ENCODE data around the gene RRBP1.

DNA sequence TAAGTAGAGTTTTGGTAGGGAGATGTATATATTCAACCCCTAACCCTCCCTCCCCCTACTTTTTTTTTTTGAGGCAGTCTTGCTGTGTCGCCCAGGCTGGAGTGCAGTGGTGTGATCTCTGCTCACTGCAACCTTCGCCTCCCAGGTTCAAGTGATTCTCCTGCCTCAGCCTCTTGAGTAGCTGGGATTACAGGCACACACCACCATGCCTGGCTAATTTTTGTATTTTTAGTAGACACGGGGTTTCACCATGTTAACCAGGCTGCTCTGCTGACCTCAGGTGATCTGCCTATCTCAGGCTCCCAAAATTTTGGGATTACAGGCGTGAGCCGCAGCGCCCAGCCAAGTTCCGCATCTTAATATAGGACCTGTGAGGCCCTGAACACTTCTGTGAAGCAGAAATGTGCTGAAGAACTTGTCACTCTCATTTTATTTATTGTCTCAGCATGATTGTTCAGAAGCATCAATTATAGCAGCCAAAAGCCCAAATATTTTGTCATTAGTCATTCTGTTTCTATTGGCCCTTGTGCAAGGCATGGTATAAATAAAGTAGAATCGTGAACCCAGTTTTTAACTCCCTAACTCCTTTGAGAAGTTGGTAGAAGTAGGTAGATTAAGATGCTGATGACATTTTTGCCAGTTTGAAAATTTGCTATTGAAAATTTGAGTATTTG is 92.7 kb downstream of the RRBP1 start:
- TF ChIP-seq, protein P1, sequence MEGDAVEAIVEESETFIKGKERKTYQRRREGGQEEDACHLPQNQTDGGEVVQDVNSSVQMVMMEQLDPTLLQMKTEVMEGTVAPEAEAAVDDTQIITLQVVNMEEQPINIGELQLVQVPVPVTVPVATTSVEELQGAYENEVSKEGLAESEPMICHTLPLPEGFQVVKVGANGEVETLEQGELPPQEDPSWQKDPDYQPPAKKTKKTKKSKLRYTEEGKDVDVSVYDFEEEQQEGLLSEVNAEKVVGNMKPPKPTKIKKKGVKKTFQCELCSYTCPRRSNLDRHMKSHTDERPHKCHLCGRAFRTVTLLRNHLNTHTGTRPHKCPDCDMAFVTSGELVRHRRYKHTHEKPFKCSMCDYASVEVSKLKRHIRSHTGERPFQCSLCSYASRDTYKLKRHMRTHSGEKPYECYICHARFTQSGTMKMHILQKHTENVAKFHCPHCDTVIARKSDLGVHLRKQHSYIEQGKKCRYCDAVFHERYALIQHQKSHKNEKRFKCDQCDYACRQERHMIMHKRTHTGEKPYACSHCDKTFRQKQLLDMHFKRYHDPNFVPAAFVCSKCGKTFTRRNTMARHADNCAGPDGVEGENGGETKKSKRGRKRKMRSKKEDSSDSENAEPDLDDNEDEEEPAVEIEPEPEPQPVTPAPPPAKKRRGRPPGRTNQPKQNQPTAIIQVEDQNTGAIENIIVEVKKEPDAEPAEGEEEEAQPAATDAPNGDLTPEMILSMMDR (IDR thresholded peaks at IDR 0.05), result no peak
- no peak for TF ChIP-seq ZFX (IDR thresholded peaks at IDR 0.05; ENCODE audit: borderline replicate concordance)
